Loucy (cell line): ENCODE results near the gene ARMH3.

Experiments used
- H2AFZ ChIP-seq: fragments of 200-600 bp; sonication (generic); 2 replicates; pipeline ENCODE4 v1.6.0; 2016; ENCODE audit warnings: antibody characterized with exemption, mild to moderate bottlenecking, low read length, moderate library complexity
- H3F3A ChIP-seq: fragments of 200-600 bp; 2 replicates; pipeline ENCODE4 v1.6.0; 2016; ENCODE audit warnings: antibody characterized with exemption, low read depth, mild to moderate bottlenecking
- H3K27me3 ChIP-seq: fragments of 200-600 bp; sonication (generic); 2 replicates; pipeline ENCODE4 v1.6.1; 2014; ENCODE audit warnings: low read length, mild to moderate bottlenecking; ENCODE audit not compliant: insufficient read depth, poor library complexity, severe bottlenecking
- H3K36me3 ChIP-seq: fragments of 200-600 bp; sonication (generic); 2 replicates; pipeline ENCODE4 v1.6.1; 2016; ENCODE audit warnings: low read length; ENCODE audit not compliant: insufficient read depth
- H3K4me1 ChIP-seq: fragments of 200-600 bp; sonication (generic); 2 replicates; pipeline ENCODE4 v1.5.1; 2014; ENCODE audit warnings: low read length, mild to moderate bottlenecking; ENCODE audit not compliant: insufficient read depth, poor library complexity, severe bottlenecking
- H3K4me2 ChIP-seq: fragments of 200-600 bp; sonication (generic); 2 replicates; pipeline ENCODE4 v1.6.0; 2014; ENCODE audit warnings: antibody characterized with exemption, low read length, low read depth, mild to moderate bottlenecking; ENCODE audit not compliant: poor library complexity, severe bottlenecking
- H3K4me3 ChIP-seq: fragments of 200-600 bp; sonication (generic); 2 replicates; pipeline ENCODE4 v1.5.1; 2014; ENCODE audit warnings: low read length, mild to moderate bottlenecking, mixed read lengths; ENCODE audit not compliant: poor library complexity, severe bottlenecking
- H3K79me2 ChIP-seq: fragments of 200-600 bp; sonication (generic); 2 replicates; pipeline ENCODE4 v1.6.1; 2014; ENCODE audit warnings: low read length; ENCODE audit not compliant: insufficient read depth
- H3K9ac ChIP-seq: fragments of 200-600 bp; sonication (generic); 2 replicates; pipeline ENCODE4 v1.6.0; 2014; ENCODE audit warnings: mild to moderate bottlenecking, low read depth, low read length, moderate library complexity; ENCODE audit not compliant: poor library complexity, severe bottlenecking
- H3K9me2 ChIP-seq: fragments of 200-600 bp; sonication (generic); replicated peaks from 2 replicates; pipeline ENCODE4 v1.6.1; 2016; ENCODE audit warnings: low read depth, low read length, mixed read lengths
- H3K9me3 ChIP-seq: fragments of 200-600 bp; sonication (generic); 2 replicates; pipeline ENCODE4 v1.6.1; 2014; ENCODE audit warnings: mild to moderate bottlenecking, antibody characterized with exemption, low read length, low read depth; ENCODE audit not compliant: insufficient read depth
- H4K20me1 ChIP-seq: fragments of 200-600 bp; sonication (generic); 2 replicates; pipeline ENCODE4 v1.6.0; 2014; ENCODE audit warnings: antibody characterized with exemption, low read length, mild to moderate bottlenecking; ENCODE audit not compliant: insufficient read depth, poor library complexity, severe bottlenecking
- CTCF ChIP-seq: fragments of 200-600 bp; sonication (generic); conservative IDR thresholded peaks from 2 replicates; pipeline ENCODE4 v1.5.1; 2014; ENCODE audit warnings: mild to moderate bottlenecking, antibody characterized with exemption, low read length
- EZH2phosphoT487 ChIP-seq: fragments of 200-600 bp; IDR thresholded peaks from 2 replicates; pipeline ENCODE4 v1.6.1; 2018; ENCODE audit warnings: antibody characterized with exemption, mild to moderate bottlenecking, moderate library complexity, borderline replicate concordance

ARMH3 gene

GRCh38 chr10:102085336-102085735, 29.4 kb upstream of the ARMH3 start:
- Histone ChIP-seq H3K9me2 (no peaks in the 10 kb centered on the region), H2AFZ (no peak overlapping the region), H3K4me1 (no peaks in the 10 kb centered on the region), H3K4me3 (no peak overlapping the region), H3K36me3 (no peaks in the 10 kb centered on the region), H3F3A (no peaks in the 10 kb centered on the region), H3K9me3 (no peaks in the 10 kb centered on the region), H3K9ac (no peak overlapping the region), H4K20me1 (no peaks in the 10 kb centered on the region), H3K4me2 (no peak overlapping the region), H3K79me2 (no peaks in the 10 kb centered on the region), H3K27me3 (no peaks in the 10 kb centered on the region)
- TF ChIP-seq EZH2phosphoT487 (no peak), CTCF (no peak)

- Histone ChIP-seq H3K9me3 (no peaks in the 10 kb centered on the region), H3K36me3 (no peaks in the 10 kb centered on the region), H4K20me1 (no peaks in the 10 kb centered on the region), H3K4me1 (no peaks in the 10 kb centered on the region), H3K4me2 (no peak overlapping the region), H3K9ac (no peak overlapping the region), H3K27me3 (no peaks in the 10 kb centered on the region), H2AFZ (no peak overlapping the region), H3K9me2 (no peaks in the 10 kb centered on the region), H3K79me2 (no peaks in the 10 kb centered on the region), H3K4me3 (no peak overlapping the region), H3F3A (no peaks in the 10 kb centered on the region)
- TF ChIP-seq CTCF = no peak
- TF ChIP-seq EZH2phosphoT487 = no peak
Measured at GRCh38 chr10:102083541-102083940, 27.6 kb upstream of the ARMH3 start.

GRCh38 chr10:102072673-102073527, 16.9 kb upstream of the ARMH3 start:
- TF ChIP-seq EZH2phosphoT487 = no peak
- TF ChIP-seq CTCF = peak; percentile 93
- Histone ChIP-seq H3K9me3 (no peaks in the 10 kb centered on the region), H3F3A (no peaks in the 10 kb centered on the region), H3K9me2 (no peaks in the 10 kb centered on the region), H3K79me2 (no peaks in the 10 kb centered on the region), H3K4me3 (no peak overlapping the region), H3K4me2 (no peak overlapping the region), H2AFZ (no peak overlapping the region), H3K36me3 (no peaks in the 10 kb centered on the region), H3K9ac (no peak overlapping the region), H3K27me3 (no peaks in the 10 kb centered on the region), H3K4me1 (no peaks in the 10 kb centered on the region), H4K20me1 (peaks cover 1% of the 10 kb centered on the region)
